Measurements from ENCODE around the gene NMRK2.
"Not testable (repeated sequence)": the region's sequence is repeated elsewhere in the genome, so short reads cannot be mapped to it uniquely, and the experiment has no call there.

Gene NMRK2

GRCh38 chr19:3966051-3967017 lies 33.5 kb downstream of the NMRK2 start:
- H3K9me3 Mint-ChIP-seq = no peaks in the 10 kb centered on the region
- H3K27ac Mint-ChIP-seq = no peak overlapping the region
- intact Hi-C loops (cut with micrococcal nuclease) = no loop called here
- peaks cover 25% of the 10 kb centered on the region for H3K4me1 Mint-ChIP-seq (ENCODE audit: low read depth)
- H3K27me3 Mint-ChIP-seq = no peaks in the 10 kb centered on the region
- no peak overlapping the region for H3K4me3 Mint-ChIP-seq
- peaks cover 96% of the 10 kb centered on the region for H3K36me3 Mint-ChIP-seq (ENCODE audit: low read depth)

DNA sequence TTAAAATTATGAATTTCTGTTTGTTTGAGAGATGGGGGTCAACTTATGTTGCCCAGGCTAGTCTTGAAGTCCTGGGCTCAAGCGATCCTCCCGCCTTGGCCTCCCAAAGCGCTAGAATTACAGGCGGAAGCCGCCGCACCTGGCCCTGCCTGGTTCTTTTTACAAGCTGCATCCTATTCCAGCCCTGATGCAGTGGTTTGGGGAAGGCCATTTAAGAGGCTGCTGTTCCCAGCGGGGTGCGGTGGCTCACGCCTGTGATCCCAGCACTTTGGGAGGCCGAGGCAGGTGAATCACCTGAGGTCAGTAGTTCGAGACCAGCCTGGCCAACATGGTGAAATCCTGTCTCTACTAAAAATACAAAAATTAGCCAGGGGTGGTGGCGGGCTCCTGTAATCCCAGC lies 35.1 kb downstream of the NMRK2 start:
- H3K36me3 Mint-ChIP-seq (ENCODE audit: low read depth) = peaks cover 79% of the 10 kb centered on the region

DNA sequence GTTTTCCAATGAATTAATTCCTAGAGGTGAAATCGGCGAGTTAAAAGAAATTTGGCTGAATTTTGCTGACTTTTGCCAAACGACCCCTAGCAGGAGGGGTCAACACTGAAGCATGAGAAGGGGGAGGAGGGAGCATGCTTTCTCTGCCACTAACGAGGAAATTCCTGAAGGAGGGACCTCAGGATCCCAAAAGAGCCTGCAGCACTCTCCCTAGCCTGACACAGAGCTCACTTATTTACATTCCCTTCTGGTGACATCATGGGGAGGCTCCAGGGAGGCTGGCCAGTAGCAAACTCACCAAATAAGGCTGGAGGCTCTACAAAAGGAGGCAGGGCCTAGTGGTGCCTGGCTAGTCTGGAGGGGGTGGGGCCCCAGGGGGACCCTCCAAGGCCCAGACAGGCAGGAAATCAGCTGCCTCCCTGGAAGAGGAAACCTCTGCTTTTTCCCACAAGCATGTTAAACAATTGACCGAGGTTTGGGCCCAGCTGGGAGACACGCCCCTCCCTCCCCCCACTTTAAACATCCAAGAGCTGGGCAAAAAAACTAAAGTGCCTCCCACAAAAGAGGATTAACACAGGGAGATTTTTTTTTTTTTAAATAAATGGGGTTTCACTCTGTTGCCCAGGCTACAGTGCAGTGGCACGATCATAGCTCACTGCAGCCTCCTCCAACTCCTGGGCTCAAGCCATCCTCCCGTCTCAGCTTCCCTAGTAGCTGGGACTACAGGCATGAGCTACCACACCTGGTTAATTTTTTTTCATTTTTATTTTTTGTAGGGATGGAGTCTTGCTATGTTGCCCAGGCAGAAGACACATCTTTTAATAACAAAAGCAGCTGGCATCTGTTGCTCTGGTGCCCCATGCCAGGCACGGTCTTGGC lies 35.9 kb downstream of the NMRK2 start:
- intact Hi-C loops (cut with micrococcal nuclease) = no loop called here
- H3K27me3 Mint-ChIP-seq = no peaks in the 10 kb centered on the region
- no peak overlapping the region for H3K4me3 Mint-ChIP-seq
- H3K27ac Mint-ChIP-seq = no peak overlapping the region
- peaks cover 71% of the 10 kb centered on the region for H3K36me3 Mint-ChIP-seq (ENCODE audit: low read depth)
- H3K9me3 Mint-ChIP-seq = no peaks in the 10 kb centered on the region
- peaks cover 25% of the 10 kb centered on the region for H3K4me1 Mint-ChIP-seq (ENCODE audit: low read depth)

More for the DNA sequence above, 35.1 kb downstream of the NMRK2 start:
- H3K9me3 Mint-ChIP-seq; H3K4me3 Mint-ChIP-seq; intact Hi-C loops (cut with micrococcal nuclease); H3K27me3 Mint-ChIP-seq; H3K27ac Mint-ChIP-seq: not testable (repeated sequence)
- peaks cover 25% of the 10 kb centered on the region for H3K4me1 Mint-ChIP-seq (ENCODE audit: low read depth)

DNA sequence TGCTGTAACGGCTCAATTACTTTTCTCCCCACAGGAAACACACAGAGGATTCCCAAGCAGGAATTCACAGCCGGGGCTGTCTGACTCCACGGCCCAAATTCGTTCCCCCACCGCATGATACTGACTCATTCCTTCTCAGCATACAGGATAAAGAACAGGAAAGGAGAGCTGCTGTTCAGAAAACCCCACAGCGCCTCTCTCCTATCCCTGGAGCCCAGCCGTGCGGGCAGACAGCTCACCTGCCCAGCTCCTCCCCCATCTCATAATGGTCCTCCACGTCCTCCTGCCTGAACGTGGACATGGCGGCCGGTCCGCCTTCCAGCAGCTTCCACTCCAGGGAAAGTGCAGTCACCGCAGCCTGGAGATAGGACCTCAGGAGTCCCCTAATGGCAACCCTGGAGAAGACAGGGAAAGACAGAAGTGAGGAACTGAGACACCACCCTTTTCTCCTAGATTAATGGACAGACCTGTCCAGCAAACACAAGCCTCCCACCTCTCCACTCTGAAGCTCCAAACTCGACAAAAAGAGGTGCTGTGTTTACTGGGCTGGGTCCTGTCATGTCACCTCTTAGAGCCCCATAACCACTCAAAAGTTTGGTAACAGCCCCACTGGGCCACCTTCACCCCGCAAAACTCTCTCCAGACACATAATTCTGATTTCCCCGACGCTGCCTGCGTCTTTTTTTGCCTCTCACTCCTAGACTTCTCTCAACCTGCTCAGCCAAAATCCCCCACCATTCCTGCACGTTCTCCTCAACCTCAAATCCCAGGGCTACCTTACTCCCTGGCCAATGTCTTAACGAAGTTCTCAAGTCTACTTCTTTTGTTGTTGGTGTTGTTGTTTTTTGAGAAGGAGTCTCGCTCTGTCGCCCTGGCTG lies 36.8 kb downstream of the NMRK2 start:
- intact Hi-C loops (cut with micrococcal nuclease) = no loop called here

GRCh38 chr19:3970313-3970807 lies 37.5 kb downstream of the NMRK2 start:
- H3K9me3 Mint-ChIP-seq = no peaks in the 10 kb centered on the region
- peak overlapping the region; percentile 88 for H3K27ac Mint-ChIP-seq
- no peaks in the 10 kb centered on the region for H3K27me3 Mint-ChIP-seq
- H3K36me3 Mint-ChIP-seq (ENCODE audit: low read depth) = peaks cover 59% of the 10 kb centered on the region
- peak overlapping the region; percentile 94 for H3K4me3 Mint-ChIP-seq
- H3K4me1 Mint-ChIP-seq (ENCODE audit: low read depth) = peaks cover 25% of the 10 kb centered on the region
- intact Hi-C loops (cut with micrococcal nuclease) = no loop called here

More for the DNA sequence above, 36.8 kb downstream of the NMRK2 start:
- Mint-ChIP-seq H3K27me3 (no peaks in the 10 kb centered on the region), H3K4me3 (peak overlapping the region; percentile 94), H3K4me1 (ENCODE audit: low read depth) (peaks cover 25% of the 10 kb centered on the region), H3K9me3 (no peaks in the 10 kb centered on the region), H3K27ac (peak overlapping the region; percentile 88), H3K36me3 (ENCODE audit: low read depth) (peaks cover 62% of the 10 kb centered on the region)

DNA sequence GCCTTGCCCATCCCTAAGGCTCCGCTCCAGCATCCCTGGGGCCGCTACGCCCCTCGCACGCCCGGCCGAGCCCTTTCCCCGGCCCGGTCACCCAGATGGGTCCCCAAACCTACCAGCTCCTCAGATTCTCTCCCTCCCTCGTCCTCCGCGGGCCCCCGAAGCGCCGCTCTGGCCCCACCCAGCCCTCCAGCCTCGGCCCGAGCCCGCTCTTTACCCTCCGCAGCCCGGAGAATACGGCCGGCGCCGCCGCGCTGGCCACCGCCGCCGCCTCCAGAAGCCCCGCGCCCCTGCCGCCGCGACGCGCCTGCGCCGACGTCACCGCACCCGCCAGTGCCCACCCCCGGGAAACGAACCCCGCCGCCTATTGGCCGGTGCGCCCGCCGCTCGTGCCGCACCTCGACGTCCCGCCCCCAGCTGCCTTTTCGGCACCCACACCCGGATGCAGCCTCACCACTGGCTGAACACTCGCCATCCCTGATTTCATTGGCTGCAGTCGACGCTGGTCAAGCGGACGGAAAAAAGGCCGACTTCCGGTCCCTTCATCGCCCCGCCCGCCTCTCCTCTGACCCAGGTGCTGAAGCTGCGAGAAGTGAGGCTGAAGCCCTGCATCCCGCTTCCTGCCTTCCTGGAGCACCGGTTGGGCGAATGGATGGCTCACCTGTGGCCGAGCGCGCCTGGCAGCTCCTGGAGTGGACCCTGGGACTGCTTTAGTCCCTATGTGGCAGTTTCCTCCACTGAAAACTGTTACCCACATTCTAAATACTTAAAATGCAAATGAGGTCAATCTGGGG lies 38.1 kb downstream of the NMRK2 start, which contains the start of gene DAPK3:
Gene DAPK3, minus strand, starts transcription at position 292 of the 791 bp plus-strand sequence. CDS start 1,364 bp downstream, outside the sequence.
- intact Hi-C loops (cut with micrococcal nuclease) = no loop called here
- peak within 1 kb of the TSS; percentile 88 for H3K27ac Mint-ChIP-seq
- peaks cover 59% of the 10 kb centered on the region for H3K36me3 Mint-ChIP-seq (ENCODE audit: low read depth)
- peaks cover 25% of the 10 kb centered on the region for H3K4me1 Mint-ChIP-seq (ENCODE audit: low read depth)
- peak within 1 kb of the TSS; percentile 94 for H3K4me3 Mint-ChIP-seq
- no peaks in the 10 kb centered on the region for H3K27me3 Mint-ChIP-seq
- H3K9me3 Mint-ChIP-seq = no peaks in the 10 kb centered on the region

DNA sequence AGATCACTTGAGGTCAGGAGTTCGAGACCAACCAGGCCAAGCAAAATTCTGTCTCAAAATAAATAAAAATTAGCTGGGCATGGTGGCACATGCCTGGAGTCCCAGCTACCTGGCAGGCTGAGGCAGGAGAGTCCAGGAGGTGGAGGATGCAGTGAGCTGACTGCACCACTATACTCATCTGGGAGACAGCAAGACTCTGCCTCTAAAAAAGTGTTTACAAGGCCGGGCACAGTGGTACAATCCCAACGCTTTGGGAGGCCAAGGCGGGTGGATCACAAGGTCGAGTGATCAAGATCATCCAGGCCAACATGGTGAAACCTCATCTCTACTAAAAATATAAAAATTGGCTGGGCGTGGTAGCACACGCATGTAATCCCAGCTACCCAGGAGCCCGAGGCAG lies 42.3 kb downstream of the NMRK2 start:
- intact Hi-C loops (cut with micrococcal nuclease) = no loop called here

DNA sequence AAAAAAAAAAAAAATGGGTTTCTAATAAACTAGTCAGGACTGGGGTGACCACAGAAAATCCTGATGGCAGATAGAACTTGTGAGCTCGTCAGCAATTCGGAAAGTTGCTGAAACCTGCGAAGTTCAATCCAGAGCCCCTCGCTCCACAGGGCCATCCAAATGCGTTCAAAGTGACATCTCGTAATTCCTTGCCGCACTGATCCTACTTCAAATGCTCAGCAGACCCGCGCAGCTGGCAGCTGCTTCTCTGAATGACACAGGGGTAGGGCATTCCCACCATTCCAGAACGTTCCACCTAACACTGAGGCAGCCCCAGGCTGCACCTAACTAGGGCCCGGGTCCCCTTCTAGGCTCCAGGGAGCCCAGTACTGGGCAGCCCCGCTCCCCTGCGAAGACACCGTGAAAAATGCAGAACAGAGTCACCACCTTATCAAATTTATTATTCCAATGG lies 42.8 kb downstream of the NMRK2 start:
- intact Hi-C loops (cut with micrococcal nuclease) = no loop called here
- H3K27me3 Mint-ChIP-seq = no peaks in the 10 kb centered on the region
- peaks cover 17% of the 10 kb centered on the region for H3K4me1 Mint-ChIP-seq (ENCODE audit: low read depth)
- no peaks in the 10 kb centered on the region for H3K9me3 Mint-ChIP-seq
- no peak overlapping the region for H3K4me3 Mint-ChIP-seq
- no peak overlapping the region for H3K27ac Mint-ChIP-seq
- peaks cover 59% of the 10 kb centered on the region for H3K36me3 Mint-ChIP-seq (ENCODE audit: low read depth)

More for the DNA sequence above, 42.3 kb downstream of the NMRK2 start:
- Mint-ChIP-seq H3K4me3 (no peak overlapping the region), H3K27me3 (no peaks in the 10 kb centered on the region), H3K36me3 (ENCODE audit: low read depth) (peaks cover 59% of the 10 kb centered on the region), H3K9me3 (no peaks in the 10 kb centered on the region), H3K27ac (no peak overlapping the region), H3K4me1 (ENCODE audit: low read depth) (peaks cover 22% of the 10 kb centered on the region)

DNA sequence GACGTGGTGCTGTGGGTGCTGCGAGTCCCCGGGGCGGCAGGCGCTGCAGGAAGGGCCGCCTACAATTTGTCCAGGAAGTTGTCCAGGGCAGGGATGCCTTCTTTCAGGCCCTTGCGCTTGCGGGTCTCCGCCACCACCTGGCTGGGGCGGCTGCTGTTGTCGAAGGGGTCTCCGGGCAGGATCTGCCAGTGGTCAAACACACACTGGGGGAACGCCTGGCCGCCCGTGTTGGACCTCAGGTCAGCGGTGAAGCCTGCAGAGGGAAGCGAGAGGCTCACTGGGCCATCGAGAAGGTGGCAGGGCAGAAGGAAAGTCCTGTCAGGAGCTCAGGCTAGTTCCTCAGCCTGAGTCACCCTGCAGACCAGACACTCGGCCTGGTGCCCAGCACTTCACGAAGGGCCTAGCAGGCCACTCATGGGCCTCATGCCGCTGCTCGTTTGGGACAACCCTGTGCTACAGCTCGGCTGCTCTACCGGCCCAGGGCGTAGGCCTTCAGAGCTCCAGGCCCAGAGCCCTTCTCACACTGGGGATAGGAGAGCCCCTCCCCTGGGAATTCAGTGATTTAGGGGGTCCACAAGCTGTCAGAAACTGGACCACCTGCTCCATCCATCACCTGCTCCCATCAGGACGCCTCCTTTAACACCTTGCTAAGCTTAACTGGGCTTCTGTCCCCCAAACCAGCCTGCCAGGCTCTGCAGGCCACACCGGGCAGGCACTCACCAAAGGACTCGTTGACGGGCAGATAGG lies 43.8 kb downstream of the NMRK2 start:
- Mint-ChIP-seq H3K4me3 (no peak overlapping the region), H3K9me3 (no peaks in the 10 kb centered on the region), H3K4me1 (ENCODE audit: low read depth) (peaks cover 25% of the 10 kb centered on the region), H3K27me3 (no peaks in the 10 kb centered on the region), H3K27ac (no peak overlapping the region), H3K36me3 (ENCODE audit: low read depth) (peaks cover 67% of the 10 kb centered on the region)
- intact Hi-C loops (cut with micrococcal nuclease) = no loop called here

DNA sequence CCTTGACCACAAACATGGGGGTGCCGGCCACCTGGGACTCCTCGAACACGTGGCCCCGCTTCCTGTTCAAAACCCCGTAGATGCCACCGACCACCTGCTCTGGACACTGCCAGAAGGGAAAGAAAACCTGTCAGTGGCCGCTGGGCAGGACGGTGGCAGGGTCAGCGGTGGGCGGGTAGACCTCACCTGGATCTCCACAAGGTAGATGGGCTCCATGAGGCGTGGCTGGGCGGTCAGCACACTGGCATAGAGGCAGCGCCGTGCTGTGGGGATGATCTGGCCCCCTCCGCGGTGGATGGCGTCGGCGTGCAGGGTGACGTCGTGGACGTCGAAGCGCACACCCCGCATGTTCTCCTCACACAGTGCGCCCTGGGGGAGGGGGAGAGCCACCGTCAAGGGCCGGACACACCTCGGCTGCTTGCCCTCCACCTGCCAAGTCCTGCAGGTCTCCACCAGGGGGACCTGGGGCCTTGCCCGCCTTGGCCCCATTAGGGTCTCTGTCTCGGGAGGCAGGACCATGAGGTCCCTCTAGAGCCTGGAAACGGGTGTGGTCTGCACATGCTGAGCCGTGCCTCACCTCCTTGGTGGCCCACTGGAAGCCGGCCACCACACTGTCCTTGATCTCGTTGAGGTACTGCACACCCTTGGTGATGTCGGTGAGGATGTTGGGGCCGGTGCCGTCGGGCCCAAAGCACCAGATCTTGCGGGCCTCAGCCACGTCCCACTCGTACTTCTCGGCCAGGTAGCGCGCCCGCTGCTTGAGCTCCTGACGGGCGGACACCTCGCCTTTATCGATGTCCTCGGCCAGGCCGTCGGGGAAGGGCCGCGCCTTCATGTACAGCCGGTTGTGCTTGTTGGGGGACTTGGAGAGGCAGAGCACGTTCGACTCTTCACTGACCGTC lies 44.6 kb downstream of the NMRK2 start:
- peaks cover 27% of the 10 kb centered on the region for H3K4me1 Mint-ChIP-seq (ENCODE audit: low read depth)
- peaks cover 75% of the 10 kb centered on the region for H3K36me3 Mint-ChIP-seq (ENCODE audit: low read depth)
- H3K4me3 Mint-ChIP-seq = no peak overlapping the region
- intact Hi-C loops (cut with micrococcal nuclease) = no loop called here
- H3K27me3 Mint-ChIP-seq = no peaks in the 10 kb centered on the region
- H3K27ac Mint-ChIP-seq = no peak overlapping the region
- no peaks in the 10 kb centered on the region for H3K9me3 Mint-ChIP-seq

GRCh38 chr19:3978145-3978544 lies 45.3 kb downstream of the NMRK2 start:
- H3K36me3 Mint-ChIP-seq (ENCODE audit: low read depth) = peaks cover 81% of the 10 kb centered on the region
- H3K27me3 Mint-ChIP-seq = no peaks in the 10 kb centered on the region
- H3K4me3 Mint-ChIP-seq = no peak overlapping the region
- intact Hi-C loops (cut with micrococcal nuclease) = no loop called here
- H3K9me3 Mint-ChIP-seq = no peaks in the 10 kb centered on the region
- H3K27ac Mint-ChIP-seq = no peak overlapping the region
- peaks cover 34% of the 10 kb centered on the region for H3K4me1 Mint-ChIP-seq (ENCODE audit: low read depth)
